Measurements from ENCODE around the gene CCDC81. TPM values are rescaled to one million over a fixed set of nuclear protein-coding genes. Genes with fewer than 3 reads are reported as not detected.

CCDC81 gene
- total and polyA plus RNA-seq, 11 donors: 0.17 to 1.2 (median 0.34) TPM; not detected in 1

DNA sequence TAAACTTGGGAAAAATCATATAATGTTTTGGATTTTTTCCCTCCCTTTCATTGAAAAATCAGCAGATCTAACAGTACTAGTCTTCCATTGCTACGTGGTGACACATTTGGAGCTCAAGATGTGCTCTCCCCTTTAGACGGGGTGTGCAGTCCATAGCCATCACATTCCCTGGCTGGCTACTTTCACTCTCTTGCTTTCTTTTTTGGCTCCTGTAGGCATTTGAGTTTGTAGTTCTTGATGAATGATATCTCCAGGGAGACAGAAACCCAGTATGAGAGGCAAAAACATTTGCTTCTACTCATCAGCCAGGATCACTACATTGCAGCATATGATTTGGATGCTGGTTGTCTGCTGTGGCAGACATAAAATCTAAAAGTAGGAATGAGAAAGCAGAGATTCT is 12.1 kb downstream of the CCDC81 start:
- Histone ChIP-seq H3K9me3 (no peaks in the 10 kb centered on the region), H3K4me3 (no peak overlapping the region), H3K36me3 (no peaks in the 10 kb centered on the region), H3K27me3 (no peaks in the 10 kb centered on the region), H3K4me1 (no peaks in the 10 kb centered on the region), H3K27ac (no peak overlapping the region)
- no peak for TF ChIP-seq POLR2A (IDR thresholded peaks at IDR 0.05)
- intact Hi-C loops (cut with DNase I): no loop called here
- WGBS, 4 donors: 80 to 93% (median 89%) methylated on average over 2 of the region's 2 CpGs
- DNase-seq (no peak), ATAC-seq (no peak)

DNA sequence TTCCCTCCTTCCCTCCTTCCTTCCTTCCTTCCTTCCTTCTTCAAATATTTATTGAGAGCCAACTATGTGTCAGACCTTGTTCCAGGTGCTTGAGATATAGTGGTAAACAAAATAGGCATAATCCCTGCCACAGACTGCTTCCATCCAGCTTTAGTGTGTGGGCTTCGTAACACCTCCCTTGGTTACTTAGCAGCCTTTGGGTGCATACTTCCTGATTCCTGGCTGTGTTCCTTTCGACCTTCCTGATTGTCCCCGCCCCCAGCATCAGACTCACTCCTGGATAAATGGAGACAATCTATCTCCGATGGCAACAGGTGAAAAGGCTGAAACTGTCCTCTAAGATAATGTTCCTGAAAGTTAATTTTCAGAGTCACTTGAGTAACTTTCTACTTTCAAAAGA is 13.5 kb downstream of the CCDC81 start:
- H3K36me3 ChIP-seq: no peaks in the 10 kb centered on the region
- 67 to 77% (median 70%) methylated on average over 4 of the region's 4 CpGs for WGBS, 4 donors
- no peak for TF ChIP-seq POLR2A (IDR thresholded peaks at IDR 0.05)
- TF ChIP-seq, protein P1, sequence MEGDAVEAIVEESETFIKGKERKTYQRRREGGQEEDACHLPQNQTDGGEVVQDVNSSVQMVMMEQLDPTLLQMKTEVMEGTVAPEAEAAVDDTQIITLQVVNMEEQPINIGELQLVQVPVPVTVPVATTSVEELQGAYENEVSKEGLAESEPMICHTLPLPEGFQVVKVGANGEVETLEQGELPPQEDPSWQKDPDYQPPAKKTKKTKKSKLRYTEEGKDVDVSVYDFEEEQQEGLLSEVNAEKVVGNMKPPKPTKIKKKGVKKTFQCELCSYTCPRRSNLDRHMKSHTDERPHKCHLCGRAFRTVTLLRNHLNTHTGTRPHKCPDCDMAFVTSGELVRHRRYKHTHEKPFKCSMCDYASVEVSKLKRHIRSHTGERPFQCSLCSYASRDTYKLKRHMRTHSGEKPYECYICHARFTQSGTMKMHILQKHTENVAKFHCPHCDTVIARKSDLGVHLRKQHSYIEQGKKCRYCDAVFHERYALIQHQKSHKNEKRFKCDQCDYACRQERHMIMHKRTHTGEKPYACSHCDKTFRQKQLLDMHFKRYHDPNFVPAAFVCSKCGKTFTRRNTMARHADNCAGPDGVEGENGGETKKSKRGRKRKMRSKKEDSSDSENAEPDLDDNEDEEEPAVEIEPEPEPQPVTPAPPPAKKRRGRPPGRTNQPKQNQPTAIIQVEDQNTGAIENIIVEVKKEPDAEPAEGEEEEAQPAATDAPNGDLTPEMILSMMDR (IDR thresholded peaks at IDR 0.05): no peak
- no peaks in the 10 kb centered on the region for H3K9me3 ChIP-seq
- no peak overlapping the region for H3K27ac ChIP-seq
- no peak for ATAC-seq
- intact Hi-C loops (cut with DNase I): no loop called here
- H3K27me3 ChIP-seq: no peaks in the 10 kb centered on the region
- no peak overlapping the region for H3K4me3 ChIP-seq
- H3K4me1 ChIP-seq: no peaks in the 10 kb centered on the region
- no peak for DNase-seq

DNA sequence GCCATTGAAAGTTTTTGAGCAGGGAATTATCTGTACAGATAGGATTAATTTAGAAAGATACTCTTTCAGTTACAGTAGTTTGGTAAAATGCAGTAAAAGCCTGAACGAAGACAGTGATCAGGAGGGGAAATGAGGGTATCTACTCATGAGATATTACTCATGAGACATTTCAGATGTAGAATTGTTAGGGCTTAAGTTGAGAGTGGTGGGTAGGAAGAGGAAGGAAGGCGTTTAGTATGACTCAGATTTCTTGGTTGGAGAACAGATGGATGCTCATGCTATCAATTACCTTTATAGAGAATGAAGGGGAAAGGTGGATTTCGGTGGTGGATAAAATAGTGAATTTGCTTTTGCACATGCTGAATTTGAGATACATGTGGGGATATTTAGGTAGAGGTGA is 15.8 kb downstream of the CCDC81 start:
- no peaks in the 10 kb centered on the region for H3K36me3 ChIP-seq
- ATAC-seq (no peak), DNase-seq (no peak)
- peaks cover 0 to 10% (median 0%) of the 10 kb centered on the region in 12 donors for H3K4me1 ChIP-seq
- intact Hi-C loops (cut with DNase I): no loop called here
- H3K9me3 ChIP-seq: no peaks in the 10 kb centered on the region
- no peak overlapping the region for H3K4me3 ChIP-seq
- H3K27me3 ChIP-seq: no peaks in the 10 kb centered on the region
- no peak for TF ChIP-seq POLR2A (IDR thresholded peaks at IDR 0.05)
- TF ChIP-seq, protein P1 (IDR thresholded peaks at IDR 0.05): no peak
- 86 to 92% (median 89%) methylated on average over 3 of the region's 3 CpGs for WGBS, 4 donors
- no peak overlapping the region for H3K27ac ChIP-seq

DNA sequence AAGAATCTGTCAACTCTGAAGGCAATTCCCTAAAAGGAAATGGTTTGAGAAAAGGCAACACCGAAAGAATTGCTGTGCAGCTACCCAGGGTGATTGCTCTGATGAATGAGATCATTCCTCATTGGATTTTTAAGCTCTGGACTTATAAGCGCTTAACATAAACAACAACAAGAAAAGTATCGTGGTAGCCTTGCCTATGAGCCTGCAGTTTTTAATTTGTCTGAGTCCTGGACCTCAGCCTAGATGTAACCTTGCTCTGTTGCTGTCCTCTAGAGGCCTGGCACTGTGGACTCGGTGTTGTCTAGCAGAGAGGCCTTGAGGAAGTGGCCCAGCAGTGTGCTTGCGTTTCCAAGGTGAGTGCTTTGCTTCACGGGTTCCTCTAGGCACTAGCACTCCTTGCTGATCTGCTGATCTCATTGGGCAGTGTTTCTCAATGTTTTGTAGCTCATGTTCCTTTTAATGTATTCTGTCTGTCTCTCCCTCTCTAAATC is 20.4 kb downstream of the CCDC81 start:
- TF ChIP-seq, protein P1 (IDR thresholded peaks at IDR 0.05): no peak
- TF ChIP-seq POLR2A (IDR thresholded peaks at IDR 0.05): no peak
- no peak overlapping the region for H3K27ac ChIP-seq
- WGBS, 4 donors: 53 to 63% (median 56%) methylated on average over 6 of the region's 6 CpGs
- intact Hi-C loops (cut with DNase I): no loop called here
- H3K9me3 ChIP-seq: no peaks in the 10 kb centered on the region
- no peaks in the 10 kb centered on the region for H3K27me3 ChIP-seq
- peak in 3 of 4 donors; percentile 53 to 67 (median 60) for ATAC-seq
- no peak overlapping the region for H3K4me3 ChIP-seq
- peak in 2 of 5 donors; percentile 10 to 36 for DNase-seq
- H3K36me3 ChIP-seq: no peaks in the 10 kb centered on the region
- peaks cover 0 to 10% (median 0%) of the 10 kb centered on the region in 12 donors for H3K4me1 ChIP-seq

DNA sequence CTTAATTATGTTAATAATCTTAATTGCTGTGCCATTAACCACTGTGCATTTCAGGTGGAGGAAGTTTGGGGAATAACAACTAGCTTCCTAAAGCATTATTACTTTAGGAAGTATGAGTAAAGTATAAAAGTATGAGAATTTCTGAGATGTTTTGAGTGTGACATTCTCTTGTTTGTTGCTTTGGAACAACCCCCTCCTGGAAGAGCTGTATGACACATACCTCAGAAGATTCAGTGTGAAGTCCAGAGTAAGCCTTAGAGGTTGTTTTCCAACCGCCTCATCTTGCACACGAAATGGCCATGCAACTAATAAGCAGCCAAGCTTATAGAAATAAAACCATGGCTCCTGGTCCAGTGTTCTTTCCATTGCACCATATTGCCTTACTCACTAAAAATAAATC is 21.7 kb downstream of the CCDC81 start:
- DNase-seq (no peak), ATAC-seq (no peak)
- Histone ChIP-seq H3K27ac (no peak overlapping the region), H3K36me3 (no peaks in the 10 kb centered on the region), H3K4me1 (peaks cover 0 to 10% (median 0%) of the 10 kb centered on the region in 12 donors), H3K27me3 (no peaks in the 10 kb centered on the region), H3K9me3 (no peaks in the 10 kb centered on the region), H3K4me3 (no peak overlapping the region)
- no peak for TF ChIP-seq POLR2A (IDR thresholded peaks at IDR 0.05)
- TF ChIP-seq, protein P1 (IDR thresholded peaks at IDR 0.05): no peak
- 93 to 98% (median 97%) methylated on average over 2 of the region's 2 CpGs for WGBS, 4 donors
- intact Hi-C loops (cut with DNase I): no loop called here
